Neural progenitor cell (in vitro differentiated cells): ENCODE results near the gene KRTAP3-2. TPM values are rescaled to one million over a fixed set of nuclear protein-coding genes. Genes with fewer than 3 reads are reported as not detected.

ENCODE experiments used
- DNase-seq: peaks from one replicate; pipeline ENCODE4 v3.0.0-alpha.2; 2016; ENCODE audit warnings: low spot score
- H2AFZ ChIP-seq: fragments of 200-600 bp; sonication (generic); replicated peaks from 2 replicates; pipeline ENCODE4 v1.6.1; 2016; ENCODE audit warnings: antibody characterized with exemption
- H3F3A ChIP-seq: fragments of 200-600 bp; sonication (generic); 2 replicates; pipeline ENCODE4 v1.6.1; 2016; ENCODE audit warnings: antibody characterized with exemption, low read depth
- H3K27ac ChIP-seq: fragments of 200-600 bp; sonication (generic); 2 replicates; pipeline ENCODE4 v1.5.1; 2016; ENCODE audit warnings: mild to moderate bottlenecking
- H3K27me3 ChIP-seq: fragments of 200-600 bp; sonication (generic); 2 replicates; pipeline ENCODE4 v1.6.1; 2016; ENCODE audit warnings: mild to moderate bottlenecking, moderate library complexity
- H3K36me3 ChIP-seq: fragments of 200-600 bp; sonication (generic); 2 replicates; pipeline ENCODE4 v1.5.1; 2016
- H3K4me1 ChIP-seq: fragments of 200-600 bp; sonication (generic); 2 replicates; pipeline ENCODE4 v1.6.1; 2016; ENCODE audit warnings: mixed run types
- H3K4me2 ChIP-seq: fragments of 200-600 bp; sonication (generic); 2 replicates; pipeline ENCODE4 v1.6.1; 2016
- H3K4me3 ChIP-seq: fragments of 200-600 bp; sonication (generic); 2 replicates; pipeline ENCODE4 v1.5.1; 2016
- H3K79me2 ChIP-seq: fragments of 200-600 bp; sonication (generic); 2 replicates; pipeline ENCODE4 v1.6.1; 2016; ENCODE audit warnings: low read depth
- H3K9ac ChIP-seq: fragments of 200-600 bp; sonication (generic); 2 replicates; pipeline ENCODE4 v1.6.1; 2016
- H3K9me3 ChIP-seq: fragments of 200-600 bp; sonication (generic); 2 replicates; pipeline ENCODE4 v1.5.1; 2016; ENCODE audit warnings: low read depth
- H4K20me1 ChIP-seq: fragments of 200-600 bp; sonication (generic); 2 replicates; pipeline ENCODE4 v1.6.1; 2016; ENCODE audit warnings: low read depth
- H3K27ac Mint-ChIP-seq: 3 replicates; pipeline ENCODE4 v1.8.0; 2021; ENCODE audit warnings: mixed read lengths
- H3K27me3 Mint-ChIP-seq: 2 replicates; pipeline ENCODE4 v1.8.0; 2022; ENCODE audit warnings: low read depth, mild to moderate bottlenecking, inconsistent platforms, moderate library complexity, mixed read lengths; ENCODE audit not compliant: insufficient read depth
- H3K36me3 Mint-ChIP-seq: 3 replicates; pipeline ENCODE4 v1.8.0; 2021; ENCODE audit warnings: mixed read lengths
- H3K4me1 Mint-ChIP-seq: 3 replicates; pipeline ENCODE4 v1.8.0; 2021; ENCODE audit warnings: mixed read lengths
- H3K4me3 Mint-ChIP-seq: 3 replicates; pipeline ENCODE4 v1.8.0; 2021; ENCODE audit warnings: mild to moderate bottlenecking, moderate library complexity, mixed read lengths
- H3K9me3 Mint-ChIP-seq: 3 replicates; pipeline ENCODE4 v1.8.0; 2020; ENCODE audit warnings: mixed read lengths
- CTCF ChIP-seq: fragments of 200-600 bp; sonication (generic); IDR thresholded peaks from 2 replicates; pipeline ENCODE4 v1.5.1; 2017; ENCODE audit warnings: antibody characterized with exemption, mild to moderate bottlenecking
- EZH2 ChIP-seq: fragments of 200-600 bp; sonication (generic); IDR thresholded peaks from 2 replicates; pipeline ENCODE4 v1.6.1; 2017; ENCODE audit warnings: antibody characterized with exemption, mild to moderate bottlenecking, moderate library complexity
- EZH2phosphoT487 ChIP-seq: fragments of 200-600 bp; sonication (generic); IDR thresholded peaks from 2 replicates; pipeline ENCODE4 v1.6.1; 2017; ENCODE audit warnings: antibody characterized with exemption
- total RNA-seq: library from RNA; depleted of rRNA; stranded (reverse); fragments of >200 nt; gene quantifications from 2 replicates; pipeline ENCODE4 v1.2.3, GENCODE V29; 2015; ENCODE audit warnings: low replicate concordance

KRTAP3-2 gene
- total RNA-seq, 1 donor from 2014 or later = not detected

DNA sequence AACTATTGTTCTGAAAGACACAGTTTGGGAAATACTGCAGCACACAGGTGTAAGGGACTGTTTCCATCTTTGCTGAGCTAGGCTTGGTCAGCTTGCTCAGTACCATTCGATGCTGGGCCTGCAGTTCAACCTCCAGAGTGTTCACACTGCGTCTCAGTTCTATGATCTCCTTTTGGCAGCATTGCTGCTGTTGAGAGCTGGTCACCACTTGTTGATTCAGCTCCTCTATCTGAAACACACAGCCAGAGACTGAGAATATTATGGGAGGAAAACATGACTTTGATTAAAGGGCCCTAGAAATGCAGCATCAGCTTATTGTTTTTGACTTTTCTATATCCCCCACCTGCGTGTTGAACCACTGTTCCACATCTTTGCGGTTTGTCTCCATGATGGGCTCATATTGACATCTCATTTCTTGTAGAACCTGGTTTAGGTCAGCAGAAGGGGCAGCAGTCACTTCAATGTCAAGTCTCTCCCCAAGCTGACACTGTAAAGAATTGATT, 37.6 kb downstream of the KRTAP3-2 start:
- Mint-ChIP-seq H3K9me3 (no peaks in the 10 kb centered on the region), H3K36me3 (no peaks in the 10 kb centered on the region), H3K4me3 (no peak overlapping the region), H3K4me1 (no peaks in the 10 kb centered on the region), H3K27ac (no peak overlapping the region), H3K27me3 (no peaks in the 10 kb centered on the region)
- Histone ChIP-seq H3K4me3 (no peak overlapping the region), H3K36me3 (no peaks in the 10 kb centered on the region), H3K4me2 (no peak overlapping the region), H2AFZ (no peak overlapping the region), H3K79me2 (no peaks in the 10 kb centered on the region), H4K20me1 (no peaks in the 10 kb centered on the region), H3F3A (no peaks in the 10 kb centered on the region), H3K9ac (no peak overlapping the region), H3K4me1 (no peaks in the 10 kb centered on the region), H3K27me3 (no peaks in the 10 kb centered on the region), H3K9me3 (no peaks in the 10 kb centered on the region), H3K27ac (no peak overlapping the region)
- no peak for DNase-seq
- TF ChIP-seq CTCF = no peak
- TF ChIP-seq EZH2phosphoT487 = no peak
- no peak for TF ChIP-seq EZH2

DNA sequence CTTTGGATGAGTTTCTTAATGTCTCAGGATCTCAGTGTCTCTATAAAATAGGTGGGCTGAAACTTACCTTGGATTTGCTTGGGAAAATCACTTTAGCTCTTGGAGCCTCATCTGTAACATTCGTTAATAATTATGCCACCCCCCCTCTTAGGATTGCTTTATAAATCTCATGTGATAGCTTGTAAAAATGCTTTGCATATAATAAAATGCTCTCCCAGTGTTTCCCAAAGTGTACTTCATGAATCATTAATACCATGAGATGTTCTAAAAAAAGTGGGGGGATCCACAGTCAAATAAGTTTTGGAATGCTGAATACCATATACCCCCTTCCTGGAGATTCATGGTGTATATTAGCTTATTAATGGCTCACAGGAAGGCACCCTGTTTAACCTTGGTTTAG, 38.1 kb downstream of the KRTAP3-2 start:
- H3K27ac Mint-ChIP-seq = no peak overlapping the region
- no peak overlapping the region for H3K27ac ChIP-seq
- H4K20me1 ChIP-seq = no peaks in the 10 kb centered on the region
- no peaks in the 10 kb centered on the region for H3K4me1 Mint-ChIP-seq
- TF ChIP-seq EZH2phosphoT487 = no peak
- no peak for TF ChIP-seq CTCF
- TF ChIP-seq EZH2 = no peak
- H3K9ac ChIP-seq = no peak overlapping the region
- H3K4me3 Mint-ChIP-seq = no peak overlapping the region
- no peaks in the 10 kb centered on the region for H3K36me3 ChIP-seq
- no peaks in the 10 kb centered on the region for H3K4me1 ChIP-seq
- no peaks in the 10 kb centered on the region for H3K9me3 Mint-ChIP-seq
- H3K27me3 ChIP-seq = no peaks in the 10 kb centered on the region
- H3K36me3 Mint-ChIP-seq = no peaks in the 10 kb centered on the region
- no peak overlapping the region for H2AFZ ChIP-seq
- H3K4me2 ChIP-seq = no peak overlapping the region
- H3K79me2 ChIP-seq = no peaks in the 10 kb centered on the region
- no peaks in the 10 kb centered on the region for H3K9me3 ChIP-seq
- H3K27me3 Mint-ChIP-seq = no peaks in the 10 kb centered on the region
- no peaks in the 10 kb centered on the region for H3F3A ChIP-seq
- DNase-seq = no peak
- no peak overlapping the region for H3K4me3 ChIP-seq

DNA sequence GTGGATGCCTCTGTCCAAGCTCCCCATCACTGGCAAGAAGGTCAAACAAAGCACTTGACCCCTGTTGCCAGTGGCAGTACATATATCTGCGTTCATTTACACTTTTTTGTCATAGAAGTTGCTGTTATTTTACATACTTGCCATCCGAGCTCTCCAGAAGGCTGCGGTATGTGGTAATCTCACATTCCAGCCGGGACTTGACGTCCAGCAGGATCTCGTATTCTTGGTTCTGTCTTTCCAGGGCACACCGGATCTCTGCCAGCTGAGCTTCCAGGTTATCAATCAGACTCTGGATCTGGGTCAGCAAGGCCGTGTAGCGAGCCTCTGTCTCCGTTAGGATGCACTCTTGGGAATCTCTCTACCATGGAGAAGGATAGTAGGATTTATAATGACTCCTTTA, 39.6 kb downstream of the KRTAP3-2 start:
- TF ChIP-seq EZH2 = no peak
- no peak for TF ChIP-seq EZH2phosphoT487
- no peak for TF ChIP-seq CTCF
- no peaks in the 10 kb centered on the region for H3K4me1 ChIP-seq
- H3K4me2 ChIP-seq = no peak overlapping the region
- no peaks in the 10 kb centered on the region for H3K27me3 Mint-ChIP-seq
- H3F3A ChIP-seq = no peaks in the 10 kb centered on the region
- no peak for DNase-seq
- no peaks in the 10 kb centered on the region for H3K36me3 ChIP-seq
- no peak overlapping the region for H3K27ac Mint-ChIP-seq
- no peak overlapping the region for H3K27ac ChIP-seq
- no peaks in the 10 kb centered on the region for H3K4me1 Mint-ChIP-seq
- H3K9ac ChIP-seq = no peak overlapping the region
- no peaks in the 10 kb centered on the region for H3K9me3 Mint-ChIP-seq
- H4K20me1 ChIP-seq = no peaks in the 10 kb centered on the region
- H3K36me3 Mint-ChIP-seq = no peaks in the 10 kb centered on the region
- H2AFZ ChIP-seq = no peak overlapping the region
- H3K4me3 Mint-ChIP-seq = no peak overlapping the region
- H3K9me3 ChIP-seq = no peaks in the 10 kb centered on the region
- no peaks in the 10 kb centered on the region for H3K79me2 ChIP-seq
- H3K4me3 ChIP-seq = no peak overlapping the region
- H3K27me3 ChIP-seq = no peaks in the 10 kb centered on the region
